PC-9 (cell line): ENCODE measurements around the gene NSG2. TPM values are rescaled to one million over a fixed set of nuclear protein-coding genes. Genes with fewer than 3 reads are reported as not detected.

ENCODE experiments used
- BruUV-seq: library from RNA; stranded (reverse); fragments of 400-500 nt; replicated peaks from 2 replicates; lab custom pipeline; 2021; lab: Mats Ljungman, UMichigan
- CTCF ChIA-PET: fragments of 300-600 bp; sonication (Branson Sonifier 250); formaldehyde crosslinking; loops from one replicate; lab custom pipeline; 2022; ENCODE audit warnings: antibody characterized with exemption; lab: Charles Lee
- POLR2A ChIA-PET: fragments of 300-600 bp; sonication (Branson Sonifier 250); formaldehyde crosslinking; loops from one replicate; lab custom pipeline; 2022; ENCODE audit warnings: antibody characterized with exemption; ENCODE audit not compliant: unreplicated experiment; lab: Charles Lee
- DNase-seq, 2 experiments: peaks; one replicate each; pipeline versions ENCODE4 v3.0.0 to v3.0.0-alpha.2; 2015 to 2022; ENCODE audit warnings: mixed read lengths in 1 of 2
- H2AFZ ChIP-seq: fragments of 200-600 bp; sonication (generic); 2 replicates; pipeline ENCODE4 v1.8.1; 2017; ENCODE audit warnings: antibody characterized with exemption
- H3F3A ChIP-seq: fragments of 200-600 bp; sonication (generic); 2 replicates; pipeline ENCODE4 v1.8.1; 2017; ENCODE audit warnings: antibody characterized with exemption, mild to moderate bottlenecking, low read depth; ENCODE audit not compliant: insufficient read depth
- H3K27ac ChIP-seq: fragments of 200-600 bp; sonication (generic); 2 replicates; pipeline ENCODE4 v1.6.1; 2016; ENCODE audit warnings: mixed run types
- H3K27me3 ChIP-seq: fragments of 200-600 bp; sonication (generic); 2 replicates; pipeline ENCODE4 v1.6.1; 2016; ENCODE audit warnings: low read depth, mixed run types; ENCODE audit not compliant: insufficient read depth
- H3K36me3 ChIP-seq: fragments of 200-600 bp; sonication (generic); 2 replicates; pipeline ENCODE4 v1.6.1; 2016; ENCODE audit warnings: low read depth, mixed run types
- H3K4me1 ChIP-seq: fragments of 200-600 bp; sonication (generic); replicated peaks from 2 replicates; pipeline ENCODE4 v1.6.1; 2016; ENCODE audit warnings: mixed run types; ENCODE audit not compliant: insufficient read depth
- H3K4me2 ChIP-seq: fragments of 200-600 bp; sonication (generic); 2 replicates; pipeline ENCODE4 v1.6.1; 2017; ENCODE audit warnings: mixed run types
- H3K4me3 ChIP-seq: fragments of 200-600 bp; sonication (generic); 2 replicates; pipeline ENCODE4 v1.6.1; 2016; ENCODE audit warnings: mixed run types
- H3K79me2 ChIP-seq: fragments of 200-600 bp; sonication (generic); 2 replicates; pipeline ENCODE4 v1.6.1; 2017; ENCODE audit warnings: low read depth, mixed run types
- H3K9me2 ChIP-seq: fragments of 200-600 bp; sonication (generic); 2 replicates; pipeline ENCODE4 v1.8.1; 2017; ENCODE audit warnings: mild to moderate bottlenecking; ENCODE audit not compliant: insufficient read depth
- H3K9me3 ChIP-seq: fragments of 200-600 bp; sonication (generic); 2 replicates; pipeline ENCODE4 v1.8.1; 2016; ENCODE audit warnings: low read depth; ENCODE audit not compliant: insufficient read depth
- H4K20me1 ChIP-seq: fragments of 200-600 bp; sonication (generic); 2 replicates; pipeline ENCODE4 v1.8.1; 2017; ENCODE audit not compliant: insufficient read depth
- EZH2 ChIP-seq: fragments of 200-600 bp; sonication (generic); IDR thresholded peaks from 2 replicates; pipeline ENCODE4 v1.8.0; 2017; ENCODE audit warnings: antibody characterized with exemption, low read depth
- intact Hi-C: fragments of 100-400 bp; cut with micrococcal nuclease; formaldehyde crosslinking; loops from one replicate; pipeline ENCODE4 v1.10.0; 2022; ENCODE audit not compliant: unreplicated experiment
- total RNA-seq: library from RNA; stranded (reverse); gene quantifications from 2 replicates; pipeline ENCODE4 v1.2.3, GENCODE V29; 2021
- TF ChIP-seq, protein P1 (sequence below): fragments of 200-600 bp; sonication (generic); conservative IDR thresholded peaks from 2 replicates; pipeline ENCODE4 v1.6.1; 2017; ENCODE audit warnings: mixed run types, antibody characterized with exemption, mild to moderate bottlenecking, moderate library complexity

NSG2 gene
- total RNA-seq, 1 experiment from 2014 or later = not detected

GRCh38 chr5:174083056-174083827 is 37.7 kb downstream of the NSG2 start:
- Histone ChIP-seq H3K27me3 (peaks cover 94% of the 10 kb centered on the region), H3K9me2 (no peaks in the 10 kb centered on the region), H2AFZ (no peak overlapping the region), H3K9me3 (no peaks in the 10 kb centered on the region; the same call in 1 of the 2 replicates), H3K27ac (no peak overlapping the region), H3K4me1 (no peaks in the 10 kb centered on the region), H4K20me1 (no peaks in the 10 kb centered on the region), H3K36me3 (no peaks in the 10 kb centered on the region), H3K79me2 (no peaks in the 10 kb centered on the region), H3K4me2 (no peak overlapping the region), H3K4me3 (no peak overlapping the region), H3F3A (no peaks in the 10 kb centered on the region)
- intact Hi-C loops = no loop called here
- POLR2A ChIA-PET = no interaction called here
- BruUV-seq = no TSS peak
- no peak for TF ChIP-seq EZH2
- TF ChIP-seq, protein P1, sequence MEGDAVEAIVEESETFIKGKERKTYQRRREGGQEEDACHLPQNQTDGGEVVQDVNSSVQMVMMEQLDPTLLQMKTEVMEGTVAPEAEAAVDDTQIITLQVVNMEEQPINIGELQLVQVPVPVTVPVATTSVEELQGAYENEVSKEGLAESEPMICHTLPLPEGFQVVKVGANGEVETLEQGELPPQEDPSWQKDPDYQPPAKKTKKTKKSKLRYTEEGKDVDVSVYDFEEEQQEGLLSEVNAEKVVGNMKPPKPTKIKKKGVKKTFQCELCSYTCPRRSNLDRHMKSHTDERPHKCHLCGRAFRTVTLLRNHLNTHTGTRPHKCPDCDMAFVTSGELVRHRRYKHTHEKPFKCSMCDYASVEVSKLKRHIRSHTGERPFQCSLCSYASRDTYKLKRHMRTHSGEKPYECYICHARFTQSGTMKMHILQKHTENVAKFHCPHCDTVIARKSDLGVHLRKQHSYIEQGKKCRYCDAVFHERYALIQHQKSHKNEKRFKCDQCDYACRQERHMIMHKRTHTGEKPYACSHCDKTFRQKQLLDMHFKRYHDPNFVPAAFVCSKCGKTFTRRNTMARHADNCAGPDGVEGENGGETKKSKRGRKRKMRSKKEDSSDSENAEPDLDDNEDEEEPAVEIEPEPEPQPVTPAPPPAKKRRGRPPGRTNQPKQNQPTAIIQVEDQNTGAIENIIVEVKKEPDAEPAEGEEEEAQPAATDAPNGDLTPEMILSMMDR = no peak
- CTCF ChIA-PET = interaction anchor here (0.6 kb wide), 1 partner anchor 110 kb away, joined by 4 read pairs; no protein-coding TSS in a partner anchor
- no peak for DNase-seq

DNA sequence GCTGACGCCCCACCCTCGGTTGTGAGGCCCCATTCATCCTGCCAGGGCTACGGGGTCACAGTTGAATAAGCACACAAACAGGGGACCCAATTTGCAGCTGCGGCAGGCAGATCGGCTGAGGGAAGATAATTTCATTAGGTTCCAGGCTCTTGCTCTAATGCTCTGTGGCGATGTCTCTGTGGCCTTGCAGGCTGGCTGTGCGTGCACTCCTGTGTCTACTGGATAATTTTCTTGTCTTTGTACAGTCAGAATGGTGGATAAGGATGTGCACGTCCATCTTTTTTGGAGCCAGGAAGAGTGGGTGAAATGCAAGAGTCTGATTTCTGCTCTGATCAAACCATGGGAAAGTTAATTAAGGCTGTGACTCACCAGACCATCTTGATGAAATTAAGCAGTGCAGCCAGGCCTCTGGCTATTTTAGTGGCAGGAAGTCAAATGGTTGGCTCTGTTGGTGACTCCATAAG is 39.2 kb downstream of the NSG2 start:
- H3K27me3 ChIP-seq = peaks cover 93% of the 10 kb centered on the region
- intact Hi-C loops = no loop called here

DNA sequence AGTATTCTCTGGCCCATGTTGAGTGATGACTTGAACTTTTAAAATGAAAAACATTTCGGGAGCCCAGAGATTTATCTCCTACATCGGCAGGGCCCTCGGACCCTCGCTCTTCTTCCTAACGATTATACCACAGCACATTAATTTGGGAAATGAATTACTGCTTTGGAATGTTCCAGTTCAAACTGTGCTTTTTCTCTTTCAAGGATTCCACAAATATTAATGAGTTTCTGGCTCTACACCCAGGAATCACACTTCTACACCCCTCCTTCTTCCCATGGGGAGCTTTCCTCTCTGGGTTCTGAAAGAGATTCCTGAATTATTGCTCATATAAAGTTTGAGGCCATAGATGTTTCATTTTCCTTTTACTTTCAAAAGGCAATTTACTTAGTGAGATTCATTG is 41.2 kb downstream of the NSG2 start:
- peaks cover 97% of the 10 kb centered on the region for H3K27me3 ChIP-seq
- BruUV-seq = no TSS peak
- no peak overlapping the region for H3K4me2 ChIP-seq
- CTCF ChIA-PET = no interaction called here
- no peaks in the 10 kb centered on the region for H3F3A ChIP-seq
- TF ChIP-seq, protein P1 = no peak
- no peak for TF ChIP-seq EZH2
- no peak overlapping the region for H3K27ac ChIP-seq
- no peaks in the 10 kb centered on the region for H3K36me3 ChIP-seq
- DNase-seq = no peak
- no peak overlapping the region for H3K4me3 ChIP-seq
- no peak overlapping the region for H2AFZ ChIP-seq
- no peaks in the 10 kb centered on the region; the same call in 1 of the 2 replicates for H3K9me3 ChIP-seq
- POLR2A ChIA-PET = no interaction called here
- H3K4me1 ChIP-seq = no peaks in the 10 kb centered on the region
- H3K9me2 ChIP-seq = no peaks in the 10 kb centered on the region
- intact Hi-C loops = no loop called here
- no peaks in the 10 kb centered on the region for H3K79me2 ChIP-seq
- H4K20me1 ChIP-seq = no peaks in the 10 kb centered on the region

More for the DNA sequence above, 39.2 kb downstream of the NSG2 start:
- Histone ChIP-seq H4K20me1 (no peaks in the 10 kb centered on the region), H3K9me2 (no peaks in the 10 kb centered on the region), H3F3A (no peaks in the 10 kb centered on the region), H3K4me2 (no peak overlapping the region), H3K9me3 (no peaks in the 10 kb centered on the region; the same call in 1 of the 2 replicates), H3K36me3 (no peaks in the 10 kb centered on the region), H3K79me2 (no peaks in the 10 kb centered on the region), H3K4me1 (no peaks in the 10 kb centered on the region), H2AFZ (no peak overlapping the region), H3K4me3 (no peak overlapping the region), H3K27ac (no peak overlapping the region)
- no TSS peak for BruUV-seq
- TF ChIP-seq EZH2 = no peak
- TF ChIP-seq, protein P1 = no peak
- POLR2A ChIA-PET = no interaction called here
- no peak for DNase-seq
- CTCF ChIA-PET = no interaction called here
